Measurements from ENCODE around the gene PTPN6.

Gene PTPN6

DNA sequence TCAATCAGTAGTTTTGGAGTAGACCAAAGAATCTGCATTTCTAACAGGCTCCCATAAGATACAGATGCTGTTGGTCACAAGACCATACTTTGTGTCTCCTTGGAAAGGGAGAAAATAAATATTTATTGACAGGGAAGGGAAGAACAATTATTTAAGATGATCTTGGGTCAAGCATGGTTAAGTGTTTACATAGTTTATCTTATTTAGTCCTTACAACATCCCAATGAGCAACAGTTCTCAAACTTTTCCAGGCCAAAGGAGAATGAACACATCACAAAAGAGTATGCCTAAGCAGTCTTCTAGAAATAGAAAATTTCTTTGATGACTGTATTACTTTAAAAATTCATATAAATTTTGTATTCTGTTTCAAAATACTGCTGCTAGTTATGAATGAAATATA, 58.4 kb downstream of the PTPN6 start:
- no peak for DNase-seq (ENCODE audit: low spot score)
